HFFc6 (cell line): ENCODE results near the gene MAP4K4. TPM values are rescaled to one million over a fixed set of nuclear protein-coding genes. Genes with fewer than 3 reads are reported as not detected.

ENCODE experiments used
- DNase-seq: peaks from one replicate; pipeline ENCODE4 v3.0.0-alpha.2; 2018
- H3K27ac Mint-ChIP-seq: 2 replicates; pipeline ENCODE4 v1.8.0; 2020; ENCODE audit warnings: mild to moderate bottlenecking, mixed read lengths
- H3K27me3 Mint-ChIP-seq: 2 replicates; pipeline ENCODE4 v1.8.0; 2021; ENCODE audit warnings: mild to moderate bottlenecking, moderate library complexity, mixed read lengths; ENCODE audit not compliant: insufficient read depth
- H3K36me3 Mint-ChIP-seq: 2 replicates; pipeline ENCODE4 v1.8.0; 2021; ENCODE audit warnings: low read depth, mixed read lengths
- H3K4me1 Mint-ChIP-seq: 2 replicates; pipeline ENCODE4 v1.8.0; 2020; ENCODE audit warnings: low read depth, mixed read lengths
- H3K4me3 Mint-ChIP-seq: 2 replicates; pipeline ENCODE4 v1.8.0; 2020; ENCODE audit warnings: mild to moderate bottlenecking, moderate library complexity, mixed read lengths
- H3K9me3 Mint-ChIP-seq: 2 replicates; pipeline ENCODE4 v1.8.0; 2020; ENCODE audit warnings: mild to moderate bottlenecking, mixed read lengths
- CTCF ChIP-seq: fragments of 200-600 bp; sonication (generic); IDR thresholded peaks from 2 replicates; pipeline ENCODE4 v1.5.0; 2021; ENCODE audit warnings: antibody characterized with exemption, mild to moderate bottlenecking
- total RNA-seq, 6 experiments: library from RNA; stranded (reverse); fragmentation: NEBNext Ultra II Directional; extraction: Animal tissue kit (Norgen Biotek cat#: 25700); gene quantifications; 2 replicates in 1 of 6; 3 replicates in 5 of 6; pipeline ENCODE4 v1.2.3, GENCODE V29; 2021

The MAP4K4 gene
- total RNA-seq, 6 experiments from 2014 or later = 103 to 124 (median 121) TPM

GRCh38 chr2:101895039-101895438 lies 197.5 kb downstream of the MAP4K4 start:
- H3K4me3 Mint-ChIP-seq = no peak overlapping the region
- no peak for TF ChIP-seq CTCF
- H3K27ac Mint-ChIP-seq = no peak overlapping the region
- no peaks in the 10 kb centered on the region; the same call in 1 of the 2 replicates for H3K4me1 Mint-ChIP-seq
- H3K36me3 Mint-ChIP-seq = peaks cover 69% of the 10 kb centered on the region
- no peak for DNase-seq
- peaks cover 9% of the 10 kb centered on the region for H3K27me3 Mint-ChIP-seq
- H3K9me3 Mint-ChIP-seq = no peaks in the 10 kb centered on the region

GRCh38 chr2:101895819-101896322 lies 198.4 kb downstream of the MAP4K4 start:
- no peak for DNase-seq
- H3K27me3 Mint-ChIP-seq = peaks cover 9% of the 10 kb centered on the region
- no peak overlapping the region for H3K27ac Mint-ChIP-seq
- no peaks in the 10 kb centered on the region for H3K9me3 Mint-ChIP-seq
- no peak for TF ChIP-seq CTCF
- peaks cover 73% of the 10 kb centered on the region for H3K36me3 Mint-ChIP-seq
- no peak overlapping the region for H3K4me3 Mint-ChIP-seq
- no peaks in the 10 kb centered on the region; the same call in 1 of the 2 replicates for H3K4me1 Mint-ChIP-seq

GRCh38 chr2:101897301-101897700 lies 199.8 kb downstream of the MAP4K4 start:
- no peak for DNase-seq
- H3K9me3 Mint-ChIP-seq = no peaks in the 10 kb centered on the region
- TF ChIP-seq CTCF = no peak
- H3K36me3 Mint-ChIP-seq = peaks cover 66% of the 10 kb centered on the region
- H3K4me1 Mint-ChIP-seq = no peaks in the 10 kb centered on the region; the same call in 1 of the 2 replicates
- H3K4me3 Mint-ChIP-seq = no peak overlapping the region
- peaks cover 7% of the 10 kb centered on the region for H3K27me3 Mint-ChIP-seq
- no peak overlapping the region for H3K27ac Mint-ChIP-seq

GRCh38 chr2:101899265-101899664 lies 201.8 kb downstream of the MAP4K4 start:
- Mint-ChIP-seq H3K36me3 (peaks cover 52% of the 10 kb centered on the region), H3K27me3 (peaks cover 7% of the 10 kb centered on the region), H3K27ac (no peak overlapping the region), H3K9me3 (no peaks in the 10 kb centered on the region), H3K4me3 (no peak overlapping the region), H3K4me1 (no peaks in the 10 kb centered on the region; the same call in 1 of the 2 replicates)
- no peak for TF ChIP-seq CTCF
- no peak for DNase-seq

- no peaks in the 10 kb centered on the region; the same call in 1 of the 2 replicates for H3K4me1 Mint-ChIP-seq
- no peaks in the 10 kb centered on the region for H3K9me3 Mint-ChIP-seq
- no peak for DNase-seq
- no peak overlapping the region for H3K27ac Mint-ChIP-seq
- no peak for TF ChIP-seq CTCF
- H3K4me3 Mint-ChIP-seq = no peak overlapping the region
- peaks cover 7% of the 10 kb centered on the region for H3K27me3 Mint-ChIP-seq
- H3K36me3 Mint-ChIP-seq = peaks cover 47% of the 10 kb centered on the region
These were observed 202.4 kb downstream of the MAP4K4 start for GRCh38 chr2:101899871-101900270.
